Measurements from ENCODE around the gene MOCOS. TPM values are rescaled to one million over a fixed set of nuclear protein-coding genes. Genes with fewer than 3 reads are reported as not detected.
"Not testable (repeated sequence)": the region's sequence is repeated elsewhere in the genome, so short reads cannot be mapped to it uniquely, and the experiment has no call there.

MOCOS gene
- total RNA-seq, 4 donors from 2014 or later = 2.2 to 11.4 (median 5.1) TPM

GRCh38 chr18:36211612-36212065 lies 24.3 kb downstream of the MOCOS start:
- no peak for DNase-seq (ENCODE audit: low spot score)
- ATAC-seq (ENCODE audit: low FRiP score) = no peak
- TF ChIP-seq CTCF (IDR thresholded peaks at IDR 0.05) = no peak

GRCh38 chr18:36212301-36213171 lies 25.2 kb downstream of the MOCOS start:
- TF ChIP-seq CTCF (IDR thresholded peaks at IDR 0.05) = no peak
- DNase-seq (ENCODE audit: low spot score) (no peak), ATAC-seq (ENCODE audit: low FRiP score) (peak; percentile 69)

- ATAC-seq (ENCODE audit: low FRiP score) (no peak), DNase-seq (ENCODE audit: low spot score) (no peak)
- no peak for TF ChIP-seq CTCF (IDR thresholded peaks at IDR 0.05)
Measured at GRCh38 chr18:36214811-36215210, 27.5 kb downstream of the MOCOS start.

GRCh38 chr18:36215577-36215976 lies 28.3 kb downstream of the MOCOS start:
- DNase-seq (ENCODE audit: low spot score) (no peak), ATAC-seq (ENCODE audit: low FRiP score) (no peak)
- TF ChIP-seq CTCF (IDR thresholded peaks at IDR 0.05) = no peak

GRCh38 chr18:36217348-36217747 lies 30.1 kb downstream of the MOCOS start:
- ATAC-seq (ENCODE audit: low FRiP score) = no peak
- no peak for TF ChIP-seq CTCF (IDR thresholded peaks at IDR 0.05)
- DNase-seq (ENCODE audit: low spot score) = no peak

GRCh38 chr18:36229188-36229587 lies 41.9 kb downstream of the MOCOS start:
- no peak for ATAC-seq (ENCODE audit: low FRiP score)
- TF ChIP-seq CTCF (IDR thresholded peaks at IDR 0.05) = no peak
- no peak for DNase-seq (ENCODE audit: low spot score)

- ATAC-seq (ENCODE audit: low FRiP score) = not testable (repeated sequence)
Measured at GRCh38 chr18:36240510-36240909, 53.2 kb downstream of the MOCOS start.

More at GRCh38 chr18:36240510-36240909, 53.2 kb downstream of the MOCOS start:
- not testable (repeated sequence) for DNase-seq (ENCODE audit: low spot score)

All from omental fat pad (tissue), 4 donors.